Measurements from ENCODE around the gene TGFB1. TPM values are rescaled to one million over a fixed set of nuclear protein-coding genes. Genes with fewer than 3 reads are reported as not detected.
A peak's percentile ranks its signal among the peaks of the same experiment; 100 is the strongest.

The TGFB1 gene
- total and polyA plus RNA-seq, 9 of the 15 experiments (the other 6 are each of a cell fraction or from before 2014, with no cell fraction given) = 0.24 to 159 (median 17.2) TPM

- TF ChIP-seq ESRRA (IDR thresholded peaks at IDR 0.05; ENCODE audit: borderline replicate concordance, low read depth) (peak; percentile 57; the same call in 1 of the 2 replicates), IRF2 (CRISPR knock-in tag; IDR thresholded peaks at IDR 0.05) (no peak), ZNF551 (CRISPR knock-in tag; IDR thresholded peaks at IDR 0.05) (no peak), TGIF2 (CRISPR knock-in tag; IDR thresholded peaks at IDR 0.05) (peak; percentile 96; the same call in 1 of the 2 replicates), ZBTB43 (CRISPR knock-in tag; IDR thresholded peaks at IDR 0.05) (no peak), ZNF398 (CRISPR knock-in tag; IDR thresholded peaks at IDR 0.05) (no peak), CC2D1A (IDR thresholded peaks at IDR 0.05) (no peak), ZNF24 (IDR thresholded peaks at IDR 0.05) (peak; percentile 7; the same call in 1 of the 2 replicates), YY1 (IDR thresholded peaks at IDR 0.05; ENCODE audit: borderline replicate concordance in 1 of 3, control insufficient read depth in 1 of 3, extremely low read depth in 1 of 3, insufficient read depth in 3 of 3, insufficient read length in 1 of 3, insufficient replicate concordance in 2 of 3, low read depth in 1 of 3, low read length in 2 of 3) (peak; percentile 77 to 94 (median 93)), ZNF274 (IDR thresholded peaks at IDR 0.05; ENCODE audit: borderline replicate concordance, low read depth, low read length) (no peak), NR4A1 (CRISPR knock-in tag; IDR thresholded peaks at IDR 0.05) (no peak), NR4A1 (tag; IDR thresholded peaks at IDR 0.05) (no peak), SNAPC5 (CRISPR knock-in tag; IDR thresholded peaks at IDR 0.05) (no peak), HEY1 (CRISPR knock-in tag; IDR thresholded peaks at IDR 0.05; ENCODE audit: borderline replicate concordance) (no peak), PKNOX1 (IDR thresholded peaks at IDR 0.05) (peak; percentile 79), ZNF217 (CRISPR knock-in tag; IDR thresholded peaks at IDR 0.05) (no peak), DLX4 (CRISPR knock-in tag; IDR thresholded peaks at IDR 0.05) (no peak), RBM15 (IDR thresholded peaks at IDR 0.05; ENCODE audit: insufficient read depth, low read length) (no peak)
These were observed 43.6 kb upstream of the TGFB1 start, which contains the start of the genes BCKDHA and EXOSC5 (continued) for GRCh38 chr19:41397086-41398049.
